WTC11 (cell line): ENCODE measurements around the gene BPNT1.
"Not testable (repeated sequence)": the region's sequence is repeated elsewhere in the genome, so short reads cannot be mapped to it uniquely, and the experiment has no call there.

Experiments used
- AFF4 ChIP-seq: sonication (generic); formaldehyde crosslinking; IDR thresholded peaks from 2 replicates; pipeline ENCODE4 v1.8.1; 2023; ENCODE audit warnings: mild to moderate bottlenecking, missing genetic modification reagents, borderline replicate concordance
- ATF1 ChIP-seq: sonication (generic); formaldehyde crosslinking; IDR thresholded peaks from 2 replicates; pipeline ENCODE4 v1.8.1; 2023; ENCODE audit warnings: mild to moderate bottlenecking, moderate library complexity, missing genetic modification reagents
- CTCF ChIP-seq: fragments of 200-600 bp; IDR thresholded peaks from 2 replicates; pipeline ENCODE4 v1.8.0; 2022; ENCODE audit warnings: antibody characterized with exemption
- E2F4 ChIP-seq: sonication (generic); formaldehyde crosslinking; IDR thresholded peaks from 2 replicates; pipeline ENCODE4 v1.8.1; 2022; ENCODE audit warnings: low read depth, mild to moderate bottlenecking, moderate library complexity, missing genetic modification reagents, borderline replicate concordance
- ELF4 ChIP-seq: sonication (generic); formaldehyde crosslinking; IDR thresholded peaks from 2 replicates; pipeline ENCODE4 v1.8.1; 2022; ENCODE audit warnings: low read depth, mild to moderate bottlenecking, moderate library complexity, missing genetic modification reagents
- MAX ChIP-seq: sonication (generic); formaldehyde crosslinking; IDR thresholded peaks from 2 replicates; pipeline ENCODE4 v1.8.0; 2022; ENCODE audit warnings: mild to moderate bottlenecking, missing genetic modification reagents
- NR2C2 ChIP-seq: sonication (generic); formaldehyde crosslinking; IDR thresholded peaks from 2 replicates; pipeline ENCODE4 v1.8.0; 2022; ENCODE audit warnings: mild to moderate bottlenecking, missing genetic modification reagents
- OVOL2 ChIP-seq: fragments of 250-450 bp; sonication (Bioruptor Pico); IDR thresholded peaks from 2 replicates; pipeline ENCODE4 v1.9.0; 2021; ENCODE audit warnings: mild to moderate bottlenecking, borderline replicate concordance
- TCF7 ChIP-seq: sonication (generic); formaldehyde crosslinking; IDR thresholded peaks from 2 replicates; pipeline ENCODE4 v1.8.0; 2022; ENCODE audit warnings: mild to moderate bottlenecking, low read depth, missing genetic modification reagents, moderate library complexity
- USF2 ChIP-seq: sonication (generic); formaldehyde crosslinking; IDR thresholded peaks from 2 replicates; pipeline ENCODE4 v1.8.1; 2023; ENCODE audit warnings: mild to moderate bottlenecking, missing genetic modification reagents, moderate library complexity
- ZNF281 ChIP-seq: sonication (generic); formaldehyde crosslinking; IDR thresholded peaks from 2 replicates; pipeline ENCODE4 v1.8.0; 2023; ENCODE audit warnings: mild to moderate bottlenecking, missing genetic modification reagents
- ZNF416 ChIP-seq: fragments of 250-450 bp; sonication (Bioruptor Pico); IDR thresholded peaks from 2 replicates; pipeline ENCODE4 v1.9.0; 2021; ENCODE audit warnings: mild to moderate bottlenecking, inconsistent platforms

GRCh38 chr1:220037810-220038209 lies 51.8 kb downstream of the BPNT1 start:
- TF ChIP-seq OVOL2 (CRISPR knock-in tag); USF2 (CRISPR knock-in tag); CTCF; ZNF281 (CRISPR knock-in tag); ZNF416 (CRISPR knock-in tag); ELF4 (CRISPR knock-in tag); ATF1 (CRISPR knock-in tag); NR2C2 (CRISPR knock-in tag); MAX (CRISPR knock-in tag); AFF4 (CRISPR knock-in tag); E2F4 (CRISPR knock-in tag); TCF7: not testable (repeated sequence)
